Measurements from ENCODE around the gene MRPL11. TPM values are rescaled to one million over a fixed set of nuclear protein-coding genes. Genes with fewer than 3 reads are reported as not detected.

MRPL11 gene
- total RNA-seq, 1 experiment from 2014 or later, result 97.9 TPM

GRCh38 chr11:66454247-66454646 is 15.6 kb upstream of the MRPL11 start:
- intact Hi-C loops (cut with micrococcal nuclease; ENCODE audit: unreplicated experiment), result no loop called here
- CTCF ChIA-PET, result no interaction called here
- POLR2A ChIA-PET (ENCODE audit: low non-redundant PET), result interaction anchor here (0.6 kb wide), 1 partner anchor 16 kb away, joined by 5 read pairs; no protein-coding TSS in a partner anchor
- Histone ChIP-seq H3K9me3 (ENCODE audit: low read depth, low read length, poor library complexity, severe bottlenecking) (no peaks in the 10 kb centered on the region), H3K4me1 (ENCODE audit: insufficient read depth, low read length, poor library complexity, severe bottlenecking) (no peaks in the 10 kb centered on the region), H3K4me3 (ENCODE audit: low read depth, low read length, poor library complexity, severe bottlenecking) (no peak overlapping the region), H3K36me3 (ENCODE audit: insufficient read depth, low read length, poor library complexity, severe bottlenecking) (no peaks in the 10 kb centered on the region), H3K27me3 (replicated peaks; ENCODE audit: insufficient read depth, low read depth, low read length, poor library complexity) (peaks cover 24% of the 10 kb centered on the region), H3K27ac (ENCODE audit: low read depth, low read length, poor library complexity, severe bottlenecking) (no peak overlapping the region)
- no peak for DNase-seq (ENCODE audit: low spot score)
- TF ChIP-seq, protein P1, sequence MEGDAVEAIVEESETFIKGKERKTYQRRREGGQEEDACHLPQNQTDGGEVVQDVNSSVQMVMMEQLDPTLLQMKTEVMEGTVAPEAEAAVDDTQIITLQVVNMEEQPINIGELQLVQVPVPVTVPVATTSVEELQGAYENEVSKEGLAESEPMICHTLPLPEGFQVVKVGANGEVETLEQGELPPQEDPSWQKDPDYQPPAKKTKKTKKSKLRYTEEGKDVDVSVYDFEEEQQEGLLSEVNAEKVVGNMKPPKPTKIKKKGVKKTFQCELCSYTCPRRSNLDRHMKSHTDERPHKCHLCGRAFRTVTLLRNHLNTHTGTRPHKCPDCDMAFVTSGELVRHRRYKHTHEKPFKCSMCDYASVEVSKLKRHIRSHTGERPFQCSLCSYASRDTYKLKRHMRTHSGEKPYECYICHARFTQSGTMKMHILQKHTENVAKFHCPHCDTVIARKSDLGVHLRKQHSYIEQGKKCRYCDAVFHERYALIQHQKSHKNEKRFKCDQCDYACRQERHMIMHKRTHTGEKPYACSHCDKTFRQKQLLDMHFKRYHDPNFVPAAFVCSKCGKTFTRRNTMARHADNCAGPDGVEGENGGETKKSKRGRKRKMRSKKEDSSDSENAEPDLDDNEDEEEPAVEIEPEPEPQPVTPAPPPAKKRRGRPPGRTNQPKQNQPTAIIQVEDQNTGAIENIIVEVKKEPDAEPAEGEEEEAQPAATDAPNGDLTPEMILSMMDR (conservative IDR thresholded peaks at IDR 0.05; ENCODE audit: low read depth, low read length), result no peak
- no peak for TF ChIP-seq EZH2 (IDR thresholded peaks at IDR 0.05; ENCODE audit: borderline replicate concordance, low read depth, low read length, poor library complexity, severe bottlenecking)
- no TSS peak for BruUV-seq (replicated peaks)

GRCh38 chr11:66451663-66452062 is 13.0 kb upstream of the MRPL11 start:
- Histone ChIP-seq H3K27me3 (replicated peaks; ENCODE audit: insufficient read depth, low read depth, low read length, poor library complexity) (peaks cover 39% of the 10 kb centered on the region), H3K36me3 (ENCODE audit: insufficient read depth, low read length, poor library complexity, severe bottlenecking) (no peaks in the 10 kb centered on the region), H3K4me1 (ENCODE audit: insufficient read depth, low read length, poor library complexity, severe bottlenecking) (no peaks in the 10 kb centered on the region), H3K9me3 (ENCODE audit: low read depth, low read length, poor library complexity, severe bottlenecking) (no peaks in the 10 kb centered on the region), H3K4me3 (ENCODE audit: low read depth, low read length, poor library complexity, severe bottlenecking) (no peak overlapping the region), H3K27ac (ENCODE audit: low read depth, low read length, poor library complexity, severe bottlenecking) (no peak overlapping the region)
- ChIA-PET POLR2A (ENCODE audit: low non-redundant PET) (no interaction called here), CTCF (no interaction called here)
- TF ChIP-seq, protein P1 (conservative IDR thresholded peaks at IDR 0.05; ENCODE audit: low read depth, low read length), result no peak
- no peak for TF ChIP-seq EZH2 (IDR thresholded peaks at IDR 0.05; ENCODE audit: borderline replicate concordance, low read depth, low read length, poor library complexity, severe bottlenecking)
- intact Hi-C loops (cut with micrococcal nuclease; ENCODE audit: unreplicated experiment), result no loop called here
- no peak for DNase-seq (ENCODE audit: low spot score)
- BruUV-seq (replicated peaks), result no TSS peak

- Histone ChIP-seq H3K27ac (ENCODE audit: low read depth, low read length, poor library complexity, severe bottlenecking) (no peak overlapping the region), H3K9me3 (ENCODE audit: low read depth, low read length, poor library complexity, severe bottlenecking) (no peaks in the 10 kb centered on the region), H3K4me1 (ENCODE audit: insufficient read depth, low read length, poor library complexity, severe bottlenecking) (no peaks in the 10 kb centered on the region), H3K36me3 (ENCODE audit: insufficient read depth, low read length, poor library complexity, severe bottlenecking) (no peaks in the 10 kb centered on the region), H3K27me3 (replicated peaks; ENCODE audit: insufficient read depth, low read depth, low read length, poor library complexity) (peaks cover 39% of the 10 kb centered on the region), H3K4me3 (ENCODE audit: low read depth, low read length, poor library complexity, severe bottlenecking) (no peak overlapping the region)
- intact Hi-C loops (cut with micrococcal nuclease; ENCODE audit: unreplicated experiment), result no loop called here
- TF ChIP-seq, protein P1 (conservative IDR thresholded peaks at IDR 0.05; ENCODE audit: low read depth, low read length), result no peak
- no peak for TF ChIP-seq EZH2 (IDR thresholded peaks at IDR 0.05; ENCODE audit: borderline replicate concordance, low read depth, low read length, poor library complexity, severe bottlenecking)
- BruUV-seq (replicated peaks), result no TSS peak
- POLR2A ChIA-PET (ENCODE audit: low non-redundant PET), result no interaction called here
- CTCF ChIA-PET, result no interaction called here
- DNase-seq (ENCODE audit: low spot score), result no peak
Observed at GRCh38 chr11:66450560-66450959, 11.9 kb upstream of the MRPL11 start.
